GM18861 (cell line): ENCODE results near the gene MAP1LC3B.

Experiments used
- ATAC-seq: cut with Tn5 transposase; IDR thresholded peaks from one replicate; pipeline ENCODE4 v1.9.1; 2021; ENCODE audit not compliant: unreplicated experiment

Gene MAP1LC3B

GRCh38 chr16:87391950-87392820 is at the start of gene MAP1LC3B:
Gene MAP1LC3B, plus strand, starts transcription at chr16:87392336. Its CDS starts 92 bp downstream, at chr16:87392428.
- peak; percentile 36 for ATAC-seq

GRCh38 chr16:87342504-87342903 is 49.6 kb upstream of the MAP1LC3B start:
- no peak for ATAC-seq

- no peak for ATAC-seq
These were observed 49.0 kb upstream of the MAP1LC3B start for GRCh38 chr16:87342978-87343752.

GRCh38 chr16:87343753-87344050 is 48.4 kb upstream of the MAP1LC3B start:
- no peak for ATAC-seq

GRCh38 chr16:87344165-87344930 is 47.8 kb upstream of the MAP1LC3B start:
- no peak for ATAC-seq

- ATAC-seq: no peak
These were observed 47.1 kb upstream of the MAP1LC3B start for GRCh38 chr16:87344931-87345631.

GRCh38 chr16:87345726-87346424 is 46.3 kb upstream of the MAP1LC3B start:
- ATAC-seq: no peak

GRCh38 chr16:87346517-87347060 is 45.5 kb upstream of the MAP1LC3B start:
- no peak for ATAC-seq

GRCh38 chr16:87347932-87348615 is 44.1 kb upstream of the MAP1LC3B start:
- ATAC-seq: no peak

- ATAC-seq: no peak
These were observed 43.4 kb upstream of the MAP1LC3B start for GRCh38 chr16:87348616-87349157.

GRCh38 chr16:87350031-87350430 is 42.1 kb upstream of the MAP1LC3B start:
- ATAC-seq: no peak

- ATAC-seq: no peak
These were observed 41.3 kb upstream of the MAP1LC3B start for GRCh38 chr16:87350681-87351319.

GRCh38 chr16:87351320-87351698 is 40.8 kb upstream of the MAP1LC3B start:
- ATAC-seq: no peak

GRCh38 chr16:87352818-87353217 is 39.3 kb upstream of the MAP1LC3B start:
- no peak for ATAC-seq

GRCh38 chr16:87353613-87354012 is 38.5 kb upstream of the MAP1LC3B start:
- ATAC-seq: no peak

- ATAC-seq: no peak
These were observed 35.7 kb upstream of the MAP1LC3B start for GRCh38 chr16:87356491-87356853.

- ATAC-seq: no peak
These were observed 33.9 kb upstream of the MAP1LC3B start for GRCh38 chr16:87358250-87358649.

- no peak for ATAC-seq
These were observed 33.4 kb upstream of the MAP1LC3B start for GRCh38 chr16:87358696-87359095.

GRCh38 chr16:87359121-87359520 is 33.0 kb upstream of the MAP1LC3B start:
- no peak for ATAC-seq
